GM12874 (cell line): ENCODE data around the gene RHAG.

Source experiments
- CTCF ChIP-seq: IDR thresholded peaks from 2 replicates; pipeline ENCODE4 v1.5.1; 2011; ENCODE audit warnings: low read depth, mild to moderate bottlenecking, control low read depth, low read length, moderate library complexity; ENCODE audit not compliant: insufficient read depth

RHAG gene

GRCh38 chr6:49607391-49607982 lies 29.2 kb downstream of the RHAG start:
- no peak for TF ChIP-seq CTCF

GRCh38 chr6:49606721-49607390 lies 29.8 kb downstream of the RHAG start:
- TF ChIP-seq CTCF, result peak; percentile 66

DNA sequence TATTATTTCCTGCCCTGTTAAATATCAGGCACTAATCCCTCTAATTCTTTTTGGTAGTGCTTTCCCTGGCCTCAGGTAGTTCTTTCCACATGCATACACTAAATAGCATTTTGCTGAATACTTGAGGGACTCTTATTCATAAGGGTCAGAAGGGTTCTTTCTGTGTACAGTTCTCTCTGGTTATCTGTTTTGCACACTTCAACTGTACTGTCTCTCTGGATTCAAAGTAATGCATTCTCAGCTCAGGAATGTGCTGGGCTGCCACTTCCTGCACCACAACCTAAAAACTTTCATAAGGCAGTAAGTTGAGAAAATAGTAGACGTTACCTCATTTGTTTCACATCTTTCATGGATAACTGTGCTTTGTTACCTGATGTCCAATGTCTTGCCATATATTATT lies 54.1 kb downstream of the RHAG start:
- no peak for TF ChIP-seq CTCF

DNA sequence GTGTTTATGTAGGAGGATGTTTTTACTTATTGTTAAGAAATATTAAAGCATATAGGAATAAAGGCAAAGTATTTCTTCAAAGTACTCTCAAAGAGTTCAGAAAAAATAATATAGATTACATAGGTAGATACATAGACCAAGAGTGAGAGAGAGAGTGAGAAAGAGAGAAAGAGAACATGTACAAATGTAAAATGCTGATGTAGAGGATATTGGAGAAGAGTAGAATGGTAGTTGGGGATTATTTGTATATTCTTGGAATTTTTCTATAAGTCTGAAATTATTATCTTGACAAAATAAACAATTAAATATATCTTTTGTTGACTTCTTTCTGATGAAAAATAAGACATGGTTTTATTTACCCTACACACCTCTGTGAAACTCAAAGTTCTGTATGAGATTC lies 57.0 kb downstream of the RHAG start:
- no peak for TF ChIP-seq CTCF

GRCh38 chr6:49576618-49577017 lies 60.0 kb downstream of the RHAG start:
- no peak for TF ChIP-seq CTCF

GRCh38 chr6:49570474-49571079 lies 66.1 kb downstream of the RHAG start:
- no peak for TF ChIP-seq CTCF

DNA sequence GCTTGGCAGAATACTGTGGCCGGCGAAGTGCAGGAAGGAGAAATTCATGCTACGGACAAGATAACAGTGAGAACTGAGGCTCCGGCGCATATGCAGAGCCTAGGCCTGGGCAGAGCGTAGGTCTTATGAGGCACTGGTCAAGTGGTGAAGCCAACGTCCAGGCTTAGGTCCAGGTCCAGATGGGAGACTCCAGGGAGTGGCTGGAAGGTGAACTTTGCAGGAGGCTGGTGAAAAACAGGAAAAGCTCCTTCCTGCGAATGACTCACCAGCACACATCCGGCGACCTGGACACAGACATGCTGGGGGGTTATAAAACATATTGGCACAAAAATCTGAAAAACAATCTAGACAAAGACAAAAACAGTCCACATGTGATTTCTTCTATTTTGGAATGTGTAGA lies 70.8 kb downstream of the RHAG start:
- TF ChIP-seq CTCF, result no peak
